IMR-90 (cell line): ENCODE data around the gene CHSY3. TPM values are rescaled to one million over a fixed set of nuclear protein-coding genes. Genes with fewer than 3 reads are reported as not detected.

Experiments used
- ATAC-seq: fragments of 200-7000 bp; cut with Tn5 transposase; 2 replicates; pipeline ENCODE4 v1.9.1; 2020; ENCODE audit warnings: low read depth, mild to moderate bottlenecking, moderate library complexity
- BruUV-seq: library from RNA; stranded (reverse); fragments of 400-500 nt; replicated peaks from 2 replicates; lab custom pipeline; 2021; lab: Mats Ljungman, UMichigan
- CTCF ChIA-PET: fragments of 300-600 bp; formaldehyde crosslinking; extraction: SDS; loops from one replicate; lab custom pipeline; 2021; ENCODE audit warnings: antibody characterized with exemption; lab: Yijun Ruan, JAX
- POLR2A ChIA-PET: fragments of 300-600 bp; sonication (Branson Sonifier 250); formaldehyde crosslinking; loops from one replicate; lab custom pipeline; 2022; ENCODE audit warnings: antibody characterized with exemption; ENCODE audit not compliant: unreplicated experiment; lab: Charles Lee
- DNase-seq: peaks from one replicate; pipeline ENCODE4 v3.0.0; 2013
- H2AFZ ChIP-seq: replicated peaks from 2 replicates; pipeline ENCODE3; 2013; ENCODE audit warnings: low read length, mild to moderate bottlenecking; ENCODE audit not compliant: poor library complexity
- H2AK5ac ChIP-seq: 2 replicates; pipeline ENCODE4 v1.6.1; 2013; ENCODE audit warnings: low read depth, low read length, inconsistent platforms
- H2AK9ac ChIP-seq: replicated peaks from 2 replicates; pipeline ENCODE3; 2013; ENCODE audit warnings: mild to moderate bottlenecking, low read depth, low read length, moderate library complexity; ENCODE audit not compliant: poor library complexity
- H2BK120ac ChIP-seq: 2 replicates; pipeline ENCODE4 v1.6.1; 2013; ENCODE audit warnings: low read depth, low read length, inconsistent platforms
- H2BK15ac ChIP-seq: 3 replicates; pipeline ENCODE4 v1.6.1; 2013; ENCODE audit warnings: low read depth, low read length, inconsistent platforms
- H2BK20ac ChIP-seq: 2 replicates; pipeline ENCODE4 v1.6.1; 2013; ENCODE audit warnings: low read depth, mild to moderate bottlenecking, inconsistent platforms, low read length, moderate library complexity
- H2BK5ac ChIP-seq: 2 replicates; pipeline ENCODE4 v1.6.1; 2013; ENCODE audit warnings: mild to moderate bottlenecking, low read depth, low read length, inconsistent platforms; ENCODE audit not compliant: poor library complexity, severe bottlenecking
- H3K14ac ChIP-seq: replicated peaks from 2 replicates; pipeline ENCODE4 v1.6.1; 2013; ENCODE audit warnings: low read depth, low read length, inconsistent platforms
- H3K18ac ChIP-seq: 2 replicates; pipeline ENCODE4 v1.6.1; 2013; ENCODE audit warnings: low read depth, low read length, control low read depth
- H3K23ac ChIP-seq: 2 replicates; pipeline ENCODE4 v1.6.1; 2013; ENCODE audit warnings: low read depth, low read length, inconsistent platforms
- H3K27ac ChIP-seq: 2 replicates; pipeline ENCODE4 v1.5.1; 2013; ENCODE audit warnings: mild to moderate bottlenecking, control low read depth, low read length; ENCODE audit not compliant: insufficient read depth
- H3K27me3 ChIP-seq: 2 replicates; pipeline ENCODE4 v1.6.1; 2013; ENCODE audit warnings: low read length; ENCODE audit not compliant: control insufficient read depth, insufficient read depth
- H3K36me3 ChIP-seq: 2 replicates; pipeline ENCODE4 v1.6.1; 2013; ENCODE audit warnings: low read length, mixed read lengths; ENCODE audit not compliant: control insufficient read depth, insufficient read depth
- H3K4ac ChIP-seq: 2 replicates; pipeline ENCODE4 v1.6.1; 2013; ENCODE audit warnings: low read depth, low read length, inconsistent platforms
- H3K4me1 ChIP-seq: 2 replicates; pipeline ENCODE4 v1.6.1; 2013; ENCODE audit warnings: low read length, mixed read lengths; ENCODE audit not compliant: control insufficient read depth, insufficient read depth
- H3K4me2 ChIP-seq: 2 replicates; pipeline ENCODE4 v1.6.1; 2013; ENCODE audit warnings: low read depth, mild to moderate bottlenecking, control low read depth, low read length, moderate library complexity
- H3K4me3 ChIP-seq: 2 replicates; pipeline ENCODE4 v1.5.1; 2013; ENCODE audit warnings: low read depth, mild to moderate bottlenecking, control low read depth, low read length, moderate library complexity; ENCODE audit not compliant: insufficient read depth
- H3K56ac ChIP-seq: 2 replicates; pipeline ENCODE4 v1.6.1; 2013; ENCODE audit warnings: low read length, inconsistent platforms; ENCODE audit not compliant: insufficient read depth; ENCODE audit errors: extremely low read depth
- H3K79me1 ChIP-seq, 2 experiments: 2 replicates each; pipeline ENCODE4 v1.6.1; 2013; ENCODE audit warnings: low read length in 2 of 2, inconsistent platforms in 1 of 2, low read depth in 1 of 2
- H3K9ac ChIP-seq: 2 replicates; pipeline ENCODE4 v1.6.1; 2013; ENCODE audit warnings: low read depth, low read length, control low read depth
- H3K9me1 ChIP-seq: 2 replicates; pipeline ENCODE4 v1.6.1; 2013; ENCODE audit warnings: low read length, inconsistent platforms; ENCODE audit not compliant: insufficient read depth
- H3K9me3 ChIP-seq: 2 replicates; pipeline ENCODE4 v1.6.1; 2013; ENCODE audit warnings: low read length; ENCODE audit not compliant: control insufficient read depth, insufficient read depth
- H4K20me1 ChIP-seq: 2 replicates; pipeline ENCODE4 v1.6.1; 2013; ENCODE audit warnings: low read length, inconsistent platforms; ENCODE audit not compliant: insufficient read depth
- H4K5ac ChIP-seq: 2 replicates; pipeline ENCODE4 v1.6.1; 2013; ENCODE audit warnings: mild to moderate bottlenecking, low read depth, low read length, control low read depth
- H4K8ac ChIP-seq, 2 experiments: 2 replicates each; pipeline ENCODE4 v1.6.1; 2013; ENCODE audit warnings: low read depth in 2 of 2, low read length in 2 of 2, control low read depth in 1 of 2, inconsistent platforms in 1 of 2
- H4K91ac ChIP-seq: 2 replicates; pipeline ENCODE4 v1.6.1; 2013; ENCODE audit warnings: low read depth, low read length, inconsistent platforms; ENCODE audit not compliant: insufficient read depth
- BHLHE40 ChIP-seq: fragments of 150-350 bp; IDR thresholded peaks from 2 replicates; pipeline ENCODE4 v1.6.1; 2016; ENCODE audit warnings: mild to moderate bottlenecking, low read depth, low read length
- CEBPB ChIP-seq: IDR thresholded peaks from 2 replicates; pipeline ENCODE4 v1.6.1; 2012; ENCODE audit warnings: low read depth, low read length, improper control_type of control experiment
- CHD1 ChIP-seq: IDR thresholded peaks from 2 replicates; pipeline ENCODE4 v1.6.1; 2012; ENCODE audit warnings: low read depth, low read length, improper control_type of control experiment
- CTCF ChIP-seq: conservative IDR thresholded peaks from 2 replicates; pipeline ENCODE4 v1.5.1; 2012; ENCODE audit warnings: mild to moderate bottlenecking, low read depth, low read length, improper control_type of control experiment
- FOS ChIP-seq: fragments of 150-350 bp; IDR thresholded peaks from 2 replicates; pipeline ENCODE4 v1.6.1; 2016; ENCODE audit warnings: low read depth, low read length
- MAFK ChIP-seq: IDR thresholded peaks from 2 replicates; pipeline ENCODE4 v1.6.1; 2012; ENCODE audit warnings: low read depth, low read length, improper control_type of control experiment
- MAZ ChIP-seq: IDR thresholded peaks from 2 replicates; pipeline ENCODE4 v1.6.1; 2012; ENCODE audit warnings: low read depth, mild to moderate bottlenecking, low read length, improper control_type of control experiment, moderate library complexity, borderline replicate concordance
- MXI1 ChIP-seq: IDR thresholded peaks from 2 replicates; pipeline ENCODE4 v1.6.1; 2012; ENCODE audit warnings: low read depth, mild to moderate bottlenecking, low read length, moderate library complexity, borderline replicate concordance
- NFE2L2 ChIP-seq: fragments of 150-350 bp; IDR thresholded peaks from 2 replicates; pipeline ENCODE4 v1.6.1; 2016; ENCODE audit warnings: low read depth, mild to moderate bottlenecking, low read length
- POLR2A ChIP-seq: IDR thresholded peaks from 2 replicates; pipeline ENCODE4 v1.6.1; 2012; ENCODE audit warnings: mild to moderate bottlenecking, low read depth, low read length
- RAD21 ChIP-seq: IDR thresholded peaks from 2 replicates; pipeline ENCODE4 v1.6.1; 2012; ENCODE audit warnings: low read length, improper control_type of control experiment
- RCOR1 ChIP-seq: IDR thresholded peaks from 2 replicates; pipeline ENCODE4 v1.6.1; 2012; ENCODE audit warnings: mild to moderate bottlenecking, low read length, improper control_type of control experiment; ENCODE audit not compliant: insufficient replicate concordance
- RFX5 ChIP-seq: IDR thresholded peaks from 2 replicates; pipeline ENCODE4 v1.8.0; 2012; ENCODE audit warnings: low read depth, mild to moderate bottlenecking, low read length, moderate library complexity
- SMC3 ChIP-seq: fragments of 150-350 bp; IDR thresholded peaks from 2 replicates; pipeline ENCODE4 v1.6.1; 2016; ENCODE audit warnings: low read depth, mild to moderate bottlenecking, antibody characterized with exemption, low read length, moderate library complexity
- WGBS, 2 experiments: methylation state at CpG; one replicate each; pipeline versions ENCODE4 v1.1.5 to v1.1.7; 2013; ENCODE audit warnings: missing lambda C conversion rate in 2 of 2; ENCODE audit not compliant: insufficient read length in 1 of 2; ENCODE audit errors: extremely low coverage in 2 of 2; 5-methylcytosine and 5-hydroxymethylcytosine counted together
- dilution Hi-C: fragments of 300-500 bp; cut with HindIII; formaldehyde crosslinking; loops from one replicate; pipeline ENCODE4 v1.14.3; 2018; ENCODE audit warnings: low sequenced_read_pairs; ENCODE audit not compliant: unreplicated experiment
- in situ Hi-C: fragments of 300-500 bp; cut with MboI; formaldehyde crosslinking; loops from 3 replicates; pipeline ENCODE4 v1.14.3; 2019; ENCODE audit warnings: low sequenced_read_pairs, inconsistent platforms, mixed read lengths
- intact Hi-C: fragments of 100-400 bp; cut with micrococcal nuclease; formaldehyde crosslinking; loops from 2 replicates; pipeline ENCODE4 v1.10.0; 2022
- polyA plus RNA-seq, 3 experiments: library from polyadenylated mRNA; depleted of rRNA; stranded (reverse); fragments of >200 nt; gene quantifications; 2 replicates each; pipeline ENCODE4 v1.2.3, GENCODE V29; 2012; ENCODE audit warnings: low replicate concordance in 1 of 3
- total RNA-seq: library from RNA; depleted of rRNA; stranded (reverse); fragments of >200 nt; gene quantifications from 2 replicates; pipeline ENCODE4 v1.2.3, GENCODE V29; 2012
- TF ChIP-seq, protein P1 (sequence below): fragments of 150-350 bp; IDR thresholded peaks from 2 replicates; pipeline ENCODE4 v1.6.1; 2017; ENCODE audit warnings: mild to moderate bottlenecking, antibody characterized with exemption, low read length, low read depth
- TF ChIP-seq, protein P2 (sequence below): fragments of 150-350 bp; IDR thresholded peaks from 2 replicates; pipeline ENCODE4 v1.6.1; 2016; ENCODE audit warnings: low read depth, mild to moderate bottlenecking, low read length, moderate library complexity, borderline replicate concordance

The CHSY3 gene
- total and polyA plus RNA-seq, 2 of the 4 experiments (the other 2 are of a cell fraction) = 0.62 to 1.3 TPM

GRCh38 chr5:130055572-130055971 is 151.3 kb downstream of the CHSY3 start:
- Histone ChIP-seq H3K9me3 (no peaks in the 10 kb centered on the region), H3K4ac (no peak overlapping the region), H3K56ac (no peak overlapping the region), H2BK5ac (no peak overlapping the region), H2AK5ac (no peak overlapping the region), H4K5ac (no peak overlapping the region), H2AK9ac (no peak overlapping the region), H2BK20ac (no peak overlapping the region), H3K27ac (no peak overlapping the region), H4K91ac (no peak overlapping the region), H3K23ac (no peak overlapping the region), H3K9me1 (no peaks in the 10 kb centered on the region), H2BK15ac (no peak overlapping the region), H3K4me1 (no peaks in the 10 kb centered on the region), H3K9ac (no peak overlapping the region), H3K14ac (no peak overlapping the region), H3K18ac (no peak overlapping the region), H4K8ac (no peak overlapping the region), H4K20me1 (no peaks in the 10 kb centered on the region), H2BK120ac (no peak overlapping the region), H3K4me3 (no peak overlapping the region), H3K4me2 (no peak overlapping the region), H3K27me3 (no peaks in the 10 kb centered on the region), H3K79me1 (no peaks in the 10 kb centered on the region), H3K36me3 (no peaks in the 10 kb centered on the region), H2AFZ (no peak overlapping the region)
- DNase-seq (no peak), ATAC-seq (no peak)
- dilution Hi-C loops = no loop called here
- intact Hi-C loops = no loop called here
- WGBS, 2 experiments = 40% methylated on average over 1 of the region's 4 CpGs; no CpG with 5 or more reads in 1 of the 2 experiments
- in situ Hi-C loops = no loop called here
- POLR2A ChIA-PET = no interaction called here
- no peak for TF ChIP-seq NFE2L2
- no peak for TF ChIP-seq RCOR1
- TF ChIP-seq RAD21 = no peak
- no peak for TF ChIP-seq MXI1
- TF ChIP-seq BHLHE40 = no peak
- TF ChIP-seq CHD1 = no peak
- TF ChIP-seq, protein P1, sequence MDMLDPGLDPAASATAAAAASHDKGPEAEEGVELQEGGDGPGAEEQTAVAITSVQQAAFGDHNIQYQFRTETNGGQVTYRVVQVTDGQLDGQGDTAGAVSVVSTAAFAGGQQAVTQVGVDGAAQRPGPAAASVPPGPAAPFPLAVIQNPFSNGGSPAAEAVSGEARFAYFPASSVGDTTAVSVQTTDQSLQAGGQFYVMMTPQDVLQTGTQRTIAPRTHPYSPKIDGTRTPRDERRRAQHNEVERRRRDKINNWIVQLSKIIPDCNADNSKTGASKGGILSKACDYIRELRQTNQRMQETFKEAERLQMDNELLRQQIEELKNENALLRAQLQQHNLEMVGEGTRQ = no peak
- TF ChIP-seq, protein P2, sequence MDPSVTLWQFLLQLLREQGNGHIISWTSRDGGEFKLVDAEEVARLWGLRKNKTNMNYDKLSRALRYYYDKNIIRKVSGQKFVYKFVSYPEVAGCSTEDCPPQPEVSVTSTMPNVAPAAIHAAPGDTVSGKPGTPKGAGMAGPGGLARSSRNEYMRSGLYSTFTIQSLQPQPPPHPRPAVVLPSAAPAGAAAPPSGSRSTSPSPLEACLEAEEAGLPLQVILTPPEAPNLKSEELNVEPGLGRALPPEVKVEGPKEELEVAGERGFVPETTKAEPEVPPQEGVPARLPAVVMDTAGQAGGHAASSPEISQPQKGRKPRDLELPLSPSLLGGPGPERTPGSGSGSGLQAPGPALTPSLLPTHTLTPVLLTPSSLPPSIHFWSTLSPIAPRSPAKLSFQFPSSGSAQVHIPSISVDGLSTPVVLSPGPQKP = no peak
- no peak for TF ChIP-seq CTCF
- TF ChIP-seq MAZ = no peak
- no peak for TF ChIP-seq CEBPB
- TF ChIP-seq MAFK = no peak
- no peak for TF ChIP-seq RFX5
- TF ChIP-seq SMC3 = no peak
- TF ChIP-seq POLR2A = no peak
- no peak for TF ChIP-seq FOS
- no TSS peak for BruUV-seq
- CTCF ChIA-PET = no interaction called here
